NCI-H82 (cell line): ENCODE measurements around the gene HTT.

Experiments
- DNase-seq: peaks from one replicate; lab custom pipeline; 2025; lab: John Stamatoyannopoulos, UW

HTT gene

DNA sequence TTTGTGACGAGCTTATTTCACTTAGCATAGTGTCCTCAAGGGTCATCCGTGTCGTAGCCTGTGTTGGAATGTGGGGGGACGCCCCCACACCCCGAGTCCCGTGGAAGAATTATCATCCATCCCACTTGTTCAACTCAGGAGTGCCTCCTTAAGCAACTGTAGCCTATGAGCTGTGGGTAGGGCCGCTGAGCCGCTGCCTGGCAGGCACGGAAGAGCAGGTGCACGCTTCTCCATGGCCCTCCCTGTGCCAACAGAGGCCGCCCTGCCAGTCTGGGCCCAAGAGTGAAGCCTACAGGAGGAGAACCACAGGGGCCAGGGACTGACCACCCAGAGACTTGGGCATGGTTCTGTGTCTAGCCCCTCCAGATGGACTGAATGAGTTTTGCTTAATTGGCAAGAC is 216.0 kb downstream of the HTT start:
- DNase-seq: no peak

DNA sequence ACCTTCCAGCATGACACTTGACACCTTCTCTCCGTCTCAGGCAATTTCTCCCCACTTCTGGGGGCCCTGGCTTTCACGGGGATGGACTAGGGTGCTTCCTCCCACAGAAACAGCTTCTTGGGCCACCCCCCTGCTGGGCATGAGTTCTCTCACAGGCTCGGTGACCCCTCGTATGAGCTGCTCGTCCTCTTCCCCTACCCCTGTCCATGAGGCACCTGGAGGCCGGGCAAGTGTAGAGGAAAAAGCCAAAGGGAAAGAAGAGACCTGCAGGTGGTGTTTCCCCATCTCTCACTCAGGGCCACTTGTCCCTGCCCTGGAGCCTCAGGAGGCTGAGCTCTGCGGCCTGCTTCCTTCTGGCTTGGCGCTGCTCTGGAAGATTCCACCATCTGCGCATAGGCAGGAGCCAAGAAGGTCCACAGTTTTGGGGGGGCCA is 216.4 kb downstream of the HTT start:
- DNase-seq: no peak

DNA sequence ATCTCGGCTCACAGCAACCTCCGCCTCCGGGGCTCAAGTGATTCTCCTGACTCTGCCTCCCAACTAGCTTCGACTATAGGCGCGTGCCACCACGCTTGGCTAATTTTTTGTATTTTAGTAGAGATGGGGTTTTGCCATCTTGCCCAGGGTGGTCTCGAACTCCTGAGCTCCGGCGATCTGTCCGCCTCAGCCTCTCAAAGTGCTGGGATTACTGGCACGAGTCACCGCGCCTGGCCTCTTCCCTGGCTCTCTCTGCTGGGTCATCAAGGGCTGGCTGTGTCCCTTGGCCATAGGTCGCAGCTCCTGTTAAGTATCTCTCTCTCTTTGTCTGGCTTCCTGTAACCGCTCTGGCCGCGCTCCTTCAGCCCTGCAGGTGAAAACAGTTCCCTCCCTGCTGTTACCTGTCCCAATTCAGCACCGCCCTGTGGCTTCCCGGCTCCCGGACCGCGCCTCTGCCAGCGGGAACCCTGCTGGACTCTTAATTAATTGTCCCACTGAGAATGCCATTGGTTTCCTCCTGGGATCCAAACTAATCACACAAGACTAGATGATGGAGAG is 217.0 kb downstream of the HTT start:
- DNase-seq: no peak

DNA sequence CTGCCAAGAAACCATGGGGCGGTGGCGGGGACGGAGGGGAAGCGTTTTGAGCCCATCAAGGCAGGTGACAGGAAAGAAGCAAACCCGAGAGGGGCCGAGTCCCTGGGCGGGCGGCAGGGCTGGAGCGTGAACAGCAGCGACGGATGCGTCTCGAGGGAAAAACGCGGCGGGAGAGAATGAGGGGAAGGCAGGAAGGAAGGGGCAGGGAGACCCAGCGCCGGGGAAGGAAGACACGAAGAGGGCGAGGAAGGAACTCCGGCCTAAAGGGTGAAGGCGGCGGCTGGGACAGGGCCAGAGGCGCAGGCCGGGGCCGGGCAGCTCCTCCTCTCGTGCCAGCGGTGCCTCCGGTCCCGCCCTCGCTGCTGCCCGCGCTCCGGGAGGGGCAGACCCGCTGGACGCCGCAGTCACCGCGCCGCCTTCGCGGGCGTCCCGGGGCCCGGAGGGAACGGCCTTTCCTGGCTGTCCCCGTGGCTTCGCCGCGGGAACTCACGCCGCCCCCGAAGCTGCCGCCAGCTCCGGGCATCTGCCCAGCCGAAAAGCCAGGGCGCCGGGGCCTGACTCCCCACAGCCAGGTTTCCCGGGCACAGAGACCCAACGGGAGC is 217.6 kb downstream of the HTT start:
- DNase-seq: peak; percentile 62

DNA sequence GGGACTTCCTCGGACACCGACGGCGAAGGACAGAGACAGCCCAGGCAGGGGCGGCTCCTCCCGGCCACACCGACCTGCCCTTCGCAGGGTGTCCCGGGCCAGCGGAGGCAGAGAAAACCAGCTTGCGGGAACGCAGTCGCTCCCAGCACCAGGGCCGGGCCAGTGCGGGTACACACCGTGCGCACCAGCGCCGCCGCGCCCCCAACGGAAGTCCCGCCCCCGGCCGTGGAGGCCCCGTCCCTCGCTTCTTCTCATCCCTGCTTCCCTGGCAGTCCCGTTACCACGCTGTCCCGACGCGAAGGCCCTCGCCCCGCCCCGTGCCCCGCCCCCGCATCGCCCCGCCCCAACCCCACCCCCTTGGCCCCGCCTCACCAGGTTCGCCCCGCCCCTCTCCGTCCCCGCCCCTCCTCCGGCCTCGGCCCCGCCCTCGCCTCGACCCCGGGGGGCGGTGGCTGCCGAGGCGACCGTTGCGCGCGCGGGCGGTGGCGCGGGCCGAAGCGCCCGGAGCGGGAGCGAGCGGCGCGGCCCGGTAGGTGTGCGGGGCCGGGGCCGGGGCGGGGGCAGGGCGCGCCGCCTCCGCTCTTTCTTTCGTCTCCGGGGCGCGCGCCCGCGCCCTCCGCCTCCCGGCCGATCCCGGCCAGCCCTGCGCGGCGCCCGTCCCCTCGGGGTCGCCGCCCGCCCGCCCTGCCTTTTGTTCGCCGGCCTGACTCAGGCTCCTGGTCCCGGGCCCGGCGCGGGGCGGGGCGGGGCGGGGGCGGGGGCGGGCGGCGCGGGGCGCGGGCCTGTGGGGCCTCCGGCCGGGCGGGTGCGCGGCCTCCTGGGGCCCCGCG is 218.3 kb downstream of the HTT start, which contains the start of gene RGS12:
TSS of gene RGS12 (plus strand) at position 451 of the 830 bp plus-strand sequence. CDS start 23,150 bp downstream, outside the sequence.
- peak; percentile 92 for DNase-seq
